AG08396 (cell line): ENCODE measurements around the gene RBMS3.

ENCODE experiments used
- DNase-seq: peaks from one replicate; pipeline ENCODE4 v3.0.0; 2012; ENCODE audit warnings: low spot score, mixed read lengths

Gene RBMS3

GRCh38 chr3:29731050-29731449, 450.2 kb downstream of the RBMS3 start:
- no peak for DNase-seq

- no peak for DNase-seq
Measured at GRCh38 chr3:29741231-29741630, 460.4 kb downstream of the RBMS3 start.

GRCh38 chr3:29745232-29745870, 464.5 kb downstream of the RBMS3 start:
- DNase-seq, result no peak

- no peak for DNase-seq
Measured at GRCh38 chr3:29746163-29746760, 465.4 kb downstream of the RBMS3 start.

GRCh38 chr3:29747991-29748390, 467.1 kb downstream of the RBMS3 start:
- DNase-seq, result no peak

DNA sequence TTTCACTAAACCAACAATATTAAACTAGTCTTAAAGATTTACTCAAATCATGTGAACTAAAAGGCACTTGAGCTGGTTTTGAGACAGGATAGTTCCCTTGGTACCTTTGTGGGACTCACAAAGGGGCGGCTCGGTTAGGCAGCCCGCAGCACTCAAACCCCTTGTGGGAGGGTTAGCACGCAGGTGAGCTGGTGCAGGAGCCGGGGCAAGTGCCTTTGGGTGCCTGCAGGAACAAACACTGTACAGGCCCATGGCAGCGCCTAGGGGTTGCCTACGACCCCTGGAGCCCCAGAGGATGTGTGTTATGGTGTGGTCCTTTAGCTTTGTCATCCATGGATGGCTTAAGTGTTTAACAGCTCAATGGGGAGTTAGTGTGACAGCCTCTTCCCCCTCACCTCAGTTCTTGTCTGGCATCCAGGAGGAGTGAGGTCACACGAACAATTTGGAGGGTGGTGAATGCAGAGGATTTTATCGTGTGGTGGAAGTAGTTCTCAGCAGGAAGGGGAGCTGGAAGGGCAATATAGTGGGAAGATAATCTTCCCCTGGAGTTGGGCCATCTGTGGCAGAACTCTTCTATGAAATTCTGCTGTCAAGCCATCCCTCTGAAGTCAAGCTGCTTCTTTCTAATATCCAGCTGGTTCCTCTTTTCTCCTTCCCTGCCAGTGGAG, 470.9 kb downstream of the RBMS3 start:
- no peak for DNase-seq

- no peak for DNase-seq
Measured at GRCh38 chr3:29754346-29754745, 473.5 kb downstream of the RBMS3 start.

DNA sequence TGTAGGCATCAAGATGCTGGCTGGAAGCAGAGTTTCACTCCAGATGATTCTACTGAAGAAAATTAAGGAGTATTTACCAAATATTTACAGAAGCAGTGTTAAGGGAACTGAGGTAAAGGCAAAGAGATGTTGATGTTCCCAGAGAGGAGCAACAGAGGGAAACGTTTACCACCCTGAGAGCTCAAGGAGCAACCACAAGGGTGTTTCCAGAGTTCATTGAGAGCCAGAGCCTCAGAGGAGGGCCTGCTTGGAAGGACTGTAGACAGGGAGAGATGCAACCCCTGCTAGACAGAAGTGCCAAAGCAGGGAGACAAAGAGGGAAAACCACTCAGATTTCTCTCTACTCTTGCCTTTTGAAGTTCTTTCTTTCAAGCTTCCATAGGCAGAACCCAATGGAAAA, 474.5 kb downstream of the RBMS3 start:
- DNase-seq, result no peak

DNA sequence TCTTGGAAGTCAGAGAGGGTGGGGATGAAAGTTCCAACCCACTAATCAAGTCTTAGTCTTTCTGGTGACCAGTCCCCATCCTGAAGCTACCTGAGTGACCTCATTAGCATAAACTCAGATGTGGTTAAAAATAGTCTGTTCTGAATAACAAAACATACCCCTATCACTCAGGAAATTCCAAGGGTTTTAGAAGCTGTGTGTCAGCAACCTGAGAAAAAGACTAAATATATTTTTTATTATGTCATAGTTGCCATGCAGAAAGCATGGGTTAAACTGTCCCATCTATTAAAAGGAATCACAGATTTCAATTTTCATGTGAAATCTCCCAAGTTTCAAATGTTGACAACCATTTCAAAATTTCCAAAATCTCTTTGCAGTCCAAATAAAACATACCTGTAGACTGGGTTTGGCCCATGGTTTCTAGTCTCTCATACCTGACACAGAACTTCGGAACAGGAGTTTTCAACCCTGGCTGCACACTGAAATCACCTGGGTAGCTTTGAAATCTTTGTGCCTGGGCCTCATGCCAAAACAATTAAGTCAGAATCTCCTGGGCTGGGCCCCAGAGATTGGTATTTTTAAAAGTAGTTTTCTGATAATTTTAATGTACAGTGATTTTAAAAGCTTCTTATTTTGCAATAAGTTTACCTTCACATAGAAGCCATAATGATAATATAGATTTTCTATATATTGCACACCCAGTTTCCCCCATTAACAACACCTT, 476.3 kb downstream of the RBMS3 start:
- no peak for DNase-seq

- no peak for DNase-seq
Measured at GRCh38 chr3:29758108-29758433, 477.2 kb downstream of the RBMS3 start.

- peak; percentile 20 for DNase-seq
Measured at GRCh38 chr3:29758434-29759322, 477.8 kb downstream of the RBMS3 start.

DNA sequence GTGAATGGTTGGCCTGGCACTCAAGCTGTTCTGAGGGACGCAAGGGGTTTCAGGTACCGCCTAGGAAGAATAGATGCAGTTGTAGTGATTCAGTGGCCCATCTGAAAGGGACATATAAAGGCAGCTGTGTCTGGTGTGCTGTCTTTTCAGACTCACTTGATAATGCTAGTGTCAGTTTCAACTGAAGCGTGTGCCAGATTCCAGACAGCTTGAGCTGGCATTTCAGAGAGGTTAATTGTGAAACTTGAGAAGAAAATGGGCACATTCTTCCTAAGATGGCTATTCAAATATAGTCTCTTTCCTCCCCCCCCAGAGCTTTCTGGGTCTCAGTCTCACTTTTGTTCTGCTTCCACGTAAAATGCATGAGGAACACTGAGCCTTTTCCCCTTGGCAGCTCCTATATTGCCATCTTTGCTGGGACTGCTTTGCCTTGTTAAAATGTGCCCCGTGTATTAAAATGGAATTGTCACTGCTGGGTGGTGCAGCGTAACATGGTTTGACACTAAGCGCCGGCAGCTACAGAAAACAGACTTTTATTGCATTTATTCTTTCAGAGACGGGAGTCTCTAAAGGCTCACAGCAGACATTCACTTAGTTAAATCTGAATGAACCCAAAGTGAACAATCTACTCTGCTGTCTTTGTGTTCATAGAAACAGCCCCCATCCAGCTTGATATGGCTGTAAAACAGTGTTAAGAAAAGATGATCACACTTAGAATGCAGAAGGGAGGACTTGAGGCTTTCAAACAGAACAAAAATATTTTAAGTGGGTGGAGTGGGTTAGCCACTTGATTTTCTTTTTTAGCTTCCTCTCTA, 478.7 kb downstream of the RBMS3 start:
- no peak for DNase-seq

- no peak for DNase-seq
Measured at GRCh38 chr3:29760226-29760685, 479.4 kb downstream of the RBMS3 start.

- DNase-seq, result no peak
Measured at GRCh38 chr3:29761517-29761916, 480.6 kb downstream of the RBMS3 start.

- no peak for DNase-seq
Measured at GRCh38 chr3:29763115-29763514, 482.2 kb downstream of the RBMS3 start.

DNA sequence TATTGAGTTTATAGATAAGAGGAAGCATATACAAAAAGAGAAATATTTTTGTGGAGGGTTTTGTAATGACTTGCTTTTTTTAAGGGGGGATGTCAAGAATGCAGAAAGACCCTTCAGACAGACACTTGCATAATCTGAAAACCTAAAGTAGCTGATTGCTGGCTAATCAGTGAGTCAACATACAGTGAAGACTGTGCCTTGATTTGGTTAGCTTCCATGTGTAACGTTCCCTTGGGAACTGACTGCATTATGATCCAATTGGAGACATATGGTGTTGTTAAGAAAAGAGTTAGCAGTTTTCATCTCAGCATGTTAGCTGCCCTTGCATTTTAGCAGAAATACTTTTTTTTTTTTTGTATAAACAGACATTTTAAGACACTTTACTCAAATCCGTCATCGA, 483.2 kb downstream of the RBMS3 start:
- no peak for DNase-seq

- DNase-seq, result peak; percentile 20
Measured at GRCh38 chr3:29764603-29765254, 483.9 kb downstream of the RBMS3 start.

GRCh38 chr3:29771602-29772001, 490.7 kb downstream of the RBMS3 start:
- no peak for DNase-seq

DNA sequence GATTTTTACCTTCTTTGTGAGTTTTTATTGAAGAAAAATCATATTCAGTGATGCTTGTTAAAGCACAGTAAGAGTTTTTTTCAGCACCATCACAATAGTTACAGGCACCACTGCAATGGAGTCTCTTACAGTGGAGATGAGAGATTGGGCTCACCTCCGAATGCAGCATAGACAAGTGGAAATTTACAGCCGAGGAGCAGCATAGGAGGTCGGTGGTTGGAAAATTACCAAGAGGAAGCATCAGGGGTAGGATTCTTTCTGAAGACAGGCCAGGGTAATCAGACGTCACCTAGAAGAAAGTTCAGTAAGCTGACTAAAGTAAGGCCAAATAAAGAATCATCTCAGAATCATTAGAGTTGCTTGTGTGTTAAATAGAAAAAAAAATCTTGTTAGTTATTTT, 491.6 kb downstream of the RBMS3 start:
- DNase-seq, result no peak

GRCh38 chr3:29773481-29773880, 492.6 kb downstream of the RBMS3 start:
- no peak for DNase-seq

- DNase-seq, result no peak
Measured at GRCh38 chr3:29775340-29775739, 494.5 kb downstream of the RBMS3 start.
